Brain microvascular endothelial cell (primary cell): Measurements from ENCODE around the gene SBF2.
A peak's percentile ranks its signal among the peaks of the same experiment; 100 is the strongest.

Experiments used
- DNase-seq: peaks from one replicate; pipeline ENCODE4 v3.0.0-alpha.2; 2020
- H3K27ac ChIP-seq: fragments of 250-450 bp; sonication (Bioruptor Pico); 2 replicates; pipeline ENCODE4 v1.5.1; 2020; ENCODE audit warnings: mild to moderate bottlenecking, moderate library complexity
- H3K27me3 ChIP-seq: fragments of 250-450 bp; sonication (Bioruptor Pico); replicated peaks from 2 replicates; pipeline ENCODE4 v1.5.1; 2020; ENCODE audit warnings: mild to moderate bottlenecking
- H3K36me3 ChIP-seq: fragments of 250-450 bp; sonication (Bioruptor Pico); replicated peaks from 2 replicates; pipeline ENCODE4 v1.5.1; 2020; ENCODE audit warnings: mild to moderate bottlenecking
- H3K4me3 ChIP-seq: 2 replicates; pipeline ENCODE4 v1.5.1; 2011; ENCODE audit warnings: low read depth, mild to moderate bottlenecking, control low read depth, low read length, moderate library complexity
- CTCF ChIP-seq: IDR thresholded peaks from 2 replicates; pipeline ENCODE4 v1.5.1; 2011; ENCODE audit warnings: low read depth, mild to moderate bottlenecking, moderate library complexity, low read length, control low read depth, inconsistent platforms; ENCODE audit errors: missing control alignments
- in situ Hi-C: cut with HindIII; loops from 2 replicates; pipeline ENCODE4 v1.10.0; 2017; ENCODE audit warnings: low sequenced_read_pairs, low pct_ligation_motif_present

The SBF2 gene

GRCh38 chr11:10288881-10289764, 4.9 kb downstream of the SBF2 start:
- Histone ChIP-seq H3K4me3 (no peak overlapping the region), H3K36me3 (no peaks in the 10 kb centered on the region), H3K27me3 (no peaks in the 10 kb centered on the region), H3K27ac (no peak overlapping the region)
- DNase-seq: no peak
- TF ChIP-seq CTCF: no peak
- in situ Hi-C loops: no loop called here

- no peak for TF ChIP-seq CTCF
- H3K4me3 ChIP-seq: no peak overlapping the region
- DNase-seq: no peak
- in situ Hi-C loops: no loop called here
- H3K27me3 ChIP-seq: no peaks in the 10 kb centered on the region
- no peak overlapping the region for H3K27ac ChIP-seq
- H3K36me3 ChIP-seq: no peaks in the 10 kb centered on the region
These were observed 6.0 kb downstream of the SBF2 start for GRCh38 chr11:10287766-10288715.

GRCh38 chr11:10287140-10287539, 6.9 kb downstream of the SBF2 start:
- TF ChIP-seq CTCF: no peak
- Histone ChIP-seq H3K36me3 (no peaks in the 10 kb centered on the region), H3K27ac (no peak overlapping the region), H3K27me3 (no peaks in the 10 kb centered on the region), H3K4me3 (no peak overlapping the region)
- peak; percentile 18 for DNase-seq
- in situ Hi-C loops: no loop called here

GRCh38 chr11:10285148-10285802, 8.7 kb downstream of the SBF2 start:
- DNase-seq: no peak
- in situ Hi-C loops: no loop called here
- TF ChIP-seq CTCF: no peak
- H3K27me3 ChIP-seq: no peaks in the 10 kb centered on the region
- no peaks in the 10 kb centered on the region for H3K36me3 ChIP-seq
- no peak overlapping the region for H3K4me3 ChIP-seq
- no peak overlapping the region for H3K27ac ChIP-seq

- Histone ChIP-seq H3K27me3 (no peaks in the 10 kb centered on the region), H3K27ac (no peak overlapping the region), H3K36me3 (no peaks in the 10 kb centered on the region), H3K4me3 (no peak overlapping the region)
- TF ChIP-seq CTCF: no peak
- in situ Hi-C loops: no loop called here
- no peak for DNase-seq
These were observed 10.0 kb downstream of the SBF2 start for GRCh38 chr11:10283991-10284390.
